SK-N-SH treated with all-trans-retinoic acid at 6 μM for 48 hours (cell line): ENCODE data around the gene ORM2.

Source experiments
- ATAC-seq: fragments of 200-7000 bp; cut with Tn5 transposase; 3 replicates; pipeline ENCODE4 v1.9.1; 2020; ENCODE audit warnings: mild to moderate bottlenecking, moderate library complexity
- ARNTL ChIP-seq: fragments of 450-650 bp; formaldehyde crosslinking; IDR thresholded peaks from 2 replicates; pipeline ENCODE4 v1.5.0; 2020; ENCODE audit warnings: low read depth, mild to moderate bottlenecking, moderate library complexity, borderline replicate concordance
- BACH2 ChIP-seq: fragments of 250-450 bp; sonication (Bioruptor Pico); IDR thresholded peaks from 2 replicates; pipeline ENCODE4 v1.9.0; 2021; ENCODE audit warnings: mild to moderate bottlenecking, borderline replicate concordance
- CREB5 ChIP-seq: fragments of 250-450 bp; sonication (Bioruptor Pico); IDR thresholded peaks from 2 replicates; pipeline ENCODE4 v1.5.1; 2020; ENCODE audit warnings: low read depth, mild to moderate bottlenecking, moderate library complexity
- CSDC2 ChIP-seq: fragments of 250-450 bp; sonication (Bioruptor Pico); IDR thresholded peaks from 2 replicates; pipeline ENCODE4 v1.5.0; 2020; ENCODE audit warnings: mild to moderate bottlenecking, moderate library complexity
- CSRNP3 ChIP-seq: fragments of 250-450 bp; sonication (Bioruptor Pico); IDR thresholded peaks from 2 replicates; pipeline ENCODE4 v1.5.1; 2021; ENCODE audit warnings: mild to moderate bottlenecking, moderate library complexity
- ESRRG ChIP-seq: fragments of 250-450 bp; sonication (Bioruptor Pico); IDR thresholded peaks from 2 replicates; pipeline ENCODE4 v1.6.1; 2021; ENCODE audit warnings: mild to moderate bottlenecking
- ISL1 ChIP-seq: fragments of 250-450 bp; sonication (Bioruptor Pico); IDR thresholded peaks from 2 replicates; pipeline ENCODE4 v2.1.2; 2022; ENCODE audit warnings: mild to moderate bottlenecking, moderate library complexity
- OSR1 ChIP-seq: fragments of 250-450 bp; sonication (Bioruptor Pico); IDR thresholded peaks from 2 replicates; pipeline ENCODE4 v1.8.0; 2022; ENCODE audit warnings: moderate library complexity, mild to moderate bottlenecking, inconsistent platforms
- PATZ1 ChIP-seq: fragments of 250-450 bp; sonication (Bioruptor Pico); IDR thresholded peaks from 2 replicates; pipeline ENCODE4 v1.8.0; 2020; ENCODE audit warnings: mild to moderate bottlenecking, moderate library complexity, borderline replicate concordance
- POU6F1 ChIP-seq: fragments of 250-450 bp; sonication (Bioruptor Pico); IDR thresholded peaks from 2 replicates; pipeline ENCODE4 v1.8.0; 2021; ENCODE audit warnings: low read depth, mild to moderate bottlenecking, moderate library complexity, borderline replicate concordance
- PPARA ChIP-seq: fragments of 250-450 bp; sonication (Bioruptor Pico); IDR thresholded peaks from 2 replicates; pipeline ENCODE4 v1.5.0; 2020; ENCODE audit warnings: mild to moderate bottlenecking, borderline replicate concordance
- RARB ChIP-seq: fragments of 250-450 bp; sonication (Bioruptor Pico); IDR thresholded peaks from 2 replicates; pipeline ENCODE4 v1.8.0; 2021; ENCODE audit warnings: mild to moderate bottlenecking, moderate library complexity
- SNAI2 ChIP-seq: fragments of 250-450 bp; sonication (Bioruptor Pico); IDR thresholded peaks from 2 replicates; pipeline ENCODE4 v1.5.0; 2020; ENCODE audit warnings: mild to moderate bottlenecking, moderate library complexity
- TCF4 ChIP-seq: fragments of 250-450 bp; sonication (Bioruptor Pico); IDR thresholded peaks from 2 replicates; pipeline ENCODE4 v1.8.0; 2021; ENCODE audit warnings: mild to moderate bottlenecking, moderate library complexity, borderline replicate concordance
- TOX ChIP-seq: fragments of 250-450 bp; sonication (Bioruptor Pico); IDR thresholded peaks from 2 replicates; pipeline ENCODE4 v1.8.0; 2021; ENCODE audit warnings: mild to moderate bottlenecking, moderate library complexity, borderline replicate concordance
- TSHZ2 ChIP-seq: fragments of 250-450 bp; sonication (Bioruptor Pico); IDR thresholded peaks from 2 replicates; pipeline ENCODE4 v1.5.0; 2020; ENCODE audit warnings: mild to moderate bottlenecking, moderate library complexity
- ZC3H10 ChIP-seq: fragments of 250-450 bp; sonication (Bioruptor Pico); IDR thresholded peaks from 2 replicates; pipeline ENCODE4 v1.5.1; 2021; ENCODE audit warnings: mild to moderate bottlenecking, moderate library complexity
- ZFP30 ChIP-seq: fragments of 450-650 bp; formaldehyde crosslinking; IDR thresholded peaks from 2 replicates; pipeline ENCODE4 v1.5.0; 2022; ENCODE audit warnings: mild to moderate bottlenecking, moderate library complexity
- ZNF565 ChIP-seq: fragments of 450-650 bp; formaldehyde crosslinking; conservative IDR thresholded peaks from 2 replicates; pipeline ENCODE4 v1.5.0; 2020; ENCODE audit warnings: low read depth, mild to moderate bottlenecking, moderate library complexity
- ZNF70 ChIP-seq: fragments of 450-650 bp; formaldehyde crosslinking; IDR thresholded peaks from 2 replicates; pipeline ENCODE4 v1.5.0; 2020; ENCODE audit warnings: mild to moderate bottlenecking, moderate library complexity
- ZNF8 ChIP-seq: fragments of 450-650 bp; formaldehyde crosslinking; IDR thresholded peaks from 2 replicates; pipeline ENCODE4 v1.5.0; 2020; ENCODE audit warnings: mild to moderate bottlenecking, moderate library complexity

Gene ORM2

GRCh38 chr9:114288193-114289091, 41.2 kb upstream of the ORM2 start (continued):
- TF ChIP-seq PATZ1 (CRISPR knock-in tag) = no peak
- TF ChIP-seq ZC3H10 = no peak
- no peak for TF ChIP-seq SNAI2 (CRISPR knock-in tag)
- TF ChIP-seq BACH2 (CRISPR knock-in tag) = no peak
- TF ChIP-seq ARNTL (CRISPR knock-in tag) = no peak

- ATAC-seq = no peak
- TF ChIP-seq ESRRG (CRISPR knock-in tag) (no peak), CSDC2 (CRISPR knock-in tag) (no peak), RARB (CRISPR knock-in tag) (no peak), TOX (no peak), ZNF70 (no peak), ZNF565 (CRISPR knock-in tag) (no peak), TCF4 (CRISPR knock-in tag) (no peak), TSHZ2 (CRISPR knock-in tag) (no peak), SNAI2 (CRISPR knock-in tag) (no peak), ZFP30 (CRISPR knock-in tag) (no peak), CREB5 (CRISPR knock-in tag) (no peak), ZC3H10 (no peak), POU6F1 (no peak)
Measured at GRCh38 chr9:114289106-114289505, 40.6 kb upstream of the ORM2 start.

- ATAC-seq = no peak
- TF ChIP-seq CREB5 (CRISPR knock-in tag) (no peak), PATZ1 (CRISPR knock-in tag) (no peak), ARNTL (CRISPR knock-in tag) (no peak), BACH2 (CRISPR knock-in tag) (no peak), TOX (no peak), ZNF8 (CRISPR knock-in tag) (no peak), OSR1 (CRISPR knock-in tag) (no peak), PPARA (CRISPR knock-in tag) (no peak), ISL1 (CRISPR knock-in tag) (no peak), ZFP30 (CRISPR knock-in tag) (no peak), ZNF565 (CRISPR knock-in tag) (no peak), ZC3H10 (no peak), ZNF70 (no peak), CSRNP3 (CRISPR knock-in tag) (no peak)
Measured at GRCh38 chr9:114289571-114290481, 39.8 kb upstream of the ORM2 start.
